NOMO-1 treated with dmso at 0.1 percent for 144 hours (cell line): ENCODE data around the gene BPIFB4.
A peak's percentile ranks its signal among the peaks of the same experiment; 100 is the strongest.
"Not testable (repeated sequence)": the region's sequence is repeated elsewhere in the genome, so short reads cannot be mapped to it uniquely, and the experiment has no call there.

Experiments
- DNase-seq: peaks from one replicate; lab custom pipeline; 2025; ENCODE audit not compliant: unreplicated experiment; lab: John Stamatoyannopoulos, UW

BPIFB4 gene

GRCh38 chr20:33084722-33085121 lies 5.3 kb downstream of the BPIFB4 start:
- DNase-seq = no peak

GRCh38 chr20:33086052-33086722 lies 6.7 kb downstream of the BPIFB4 start:
- DNase-seq = no peak

GRCh38 chr20:33091147-33091546 lies 11.7 kb downstream of the BPIFB4 start:
- DNase-seq = no peak

- no peak for DNase-seq
Measured at GRCh38 chr20:33091693-33092092, 12.2 kb downstream of the BPIFB4 start.

GRCh38 chr20:33092361-33092760 lies 12.9 kb downstream of the BPIFB4 start:
- no peak for DNase-seq

GRCh38 chr20:33093074-33093473 lies 13.6 kb downstream of the BPIFB4 start:
- DNase-seq = no peak

GRCh38 chr20:33093582-33093981 lies 14.1 kb downstream of the BPIFB4 start:
- no peak for DNase-seq

- DNase-seq = no peak
Measured at GRCh38 chr20:33095249-33095648, 15.8 kb downstream of the BPIFB4 start.

GRCh38 chr20:33095902-33096584 lies 16.6 kb downstream of the BPIFB4 start:
- DNase-seq = peak; percentile 45

GRCh38 chr20:33097001-33097400 lies 17.6 kb downstream of the BPIFB4 start:
- no peak for DNase-seq

GRCh38 chr20:33099843-33100538 lies 20.5 kb downstream of the BPIFB4 start:
- DNase-seq = no peak

- DNase-seq = no peak
Measured at GRCh38 chr20:33103556-33103955, 24.1 kb downstream of the BPIFB4 start.

- no peak for DNase-seq
Measured at GRCh38 chr20:33104336-33104735, 24.9 kb downstream of the BPIFB4 start.

- DNase-seq = no peak
Measured at GRCh38 chr20:33105316-33105924, 26.0 kb downstream of the BPIFB4 start.

- DNase-seq = not testable (repeated sequence)
Measured at GRCh38 chr20:33106058-33106620, 26.7 kb downstream of the BPIFB4 start.

GRCh38 chr20:33108661-33109060 lies 29.2 kb downstream of the BPIFB4 start:
- DNase-seq = no peak

GRCh38 chr20:33110147-33110825 lies 30.8 kb downstream of the BPIFB4 start:
- no peak for DNase-seq

GRCh38 chr20:33111306-33111705 lies 31.9 kb downstream of the BPIFB4 start:
- no peak for DNase-seq

GRCh38 chr20:33112547-33113386 lies 33.3 kb downstream of the BPIFB4 start:
- no peak for DNase-seq

GRCh38 chr20:33113387-33113908 lies 34.0 kb downstream of the BPIFB4 start:
- no peak for DNase-seq
